KOPT-K1 (cell line): ENCODE data around the gene COX6B2.

ENCODE experiments used
- H3K27ac ChIP-seq: fragments of 200-600 bp; sonication (generic); 2 replicates; pipeline ENCODE4 v1.5.1; 2016; ENCODE audit warnings: antibody characterized with exemption, mild to moderate bottlenecking, low read depth, low read length; ENCODE audit not compliant: poor library complexity, severe bottlenecking
- H3K36me3 ChIP-seq: fragments of 200-600 bp; sonication (generic); 2 replicates; pipeline ENCODE4 v1.5.1; 2017; ENCODE audit warnings: antibody characterized with exemption, mild to moderate bottlenecking, low read length, moderate library complexity; ENCODE audit not compliant: insufficient read depth
- H3K9me3 ChIP-seq: fragments of 200-600 bp; sonication (generic); 2 replicates; pipeline ENCODE4 v1.5.1; 2017; ENCODE audit warnings: antibody characterized with exemption, low read length, mild to moderate bottlenecking; ENCODE audit not compliant: insufficient read depth, poor library complexity, severe bottlenecking

COX6B2 gene

DNA sequence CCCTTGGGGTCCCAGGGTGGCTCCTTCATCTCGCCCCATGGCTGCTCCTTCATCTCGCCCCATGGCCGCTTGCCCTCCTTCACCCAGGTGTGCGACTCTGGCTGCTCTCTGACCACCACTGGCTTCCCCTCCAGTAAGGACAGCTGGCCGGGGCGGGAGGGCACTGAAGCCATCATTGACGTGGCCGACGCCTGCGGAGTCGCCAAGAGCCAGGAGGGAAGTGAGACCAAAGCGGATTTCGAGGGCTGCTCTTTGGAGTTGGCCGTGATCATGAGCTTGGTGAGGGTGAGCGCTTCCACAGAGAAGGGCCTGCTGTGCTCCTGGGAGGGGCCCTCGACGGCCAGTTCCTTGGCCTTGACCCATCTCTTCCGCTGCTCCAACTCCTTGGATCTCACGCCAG lies 4.0 kb upstream of the COX6B2 start:
- no peaks in the 10 kb centered on the region for H3K36me3 ChIP-seq
- H3K27ac ChIP-seq, result no peak overlapping the region
- no peaks in the 10 kb centered on the region for H3K9me3 ChIP-seq

DNA sequence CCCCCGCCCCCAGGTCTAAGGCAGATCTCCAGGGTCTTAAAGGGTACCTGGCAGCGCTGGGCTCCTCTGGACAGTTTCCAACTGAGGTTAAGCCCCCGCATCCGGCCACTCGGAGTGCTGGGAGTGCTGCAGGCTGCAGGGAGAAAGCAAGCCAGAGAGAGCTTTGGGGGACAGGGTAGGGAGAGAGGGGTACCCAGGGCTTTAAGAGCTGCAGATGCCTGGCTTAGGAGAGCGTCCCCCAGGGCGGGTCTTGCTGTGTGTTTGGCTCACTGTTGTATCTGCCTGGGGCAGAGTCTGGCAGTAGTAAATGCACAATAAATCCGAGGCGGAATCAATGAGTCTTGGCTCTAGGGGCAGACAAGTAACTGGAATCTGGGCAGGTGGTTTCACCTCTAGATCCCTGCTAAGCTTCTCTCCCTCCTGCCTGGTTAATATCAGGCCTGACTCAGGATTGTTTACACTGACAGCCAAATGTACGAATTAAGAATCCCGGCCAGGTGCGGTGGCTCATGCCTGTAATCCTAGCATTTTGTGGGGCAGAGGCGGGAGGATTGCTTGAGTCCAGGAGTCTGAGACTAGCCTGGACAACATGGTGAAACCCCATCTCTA lies 798 bp upstream of the COX6B2 start:
- Histone ChIP-seq H3K27ac (no peak overlapping the region), H3K9me3 (no peaks in the 10 kb centered on the region), H3K36me3 (no peaks in the 10 kb centered on the region)

DNA sequence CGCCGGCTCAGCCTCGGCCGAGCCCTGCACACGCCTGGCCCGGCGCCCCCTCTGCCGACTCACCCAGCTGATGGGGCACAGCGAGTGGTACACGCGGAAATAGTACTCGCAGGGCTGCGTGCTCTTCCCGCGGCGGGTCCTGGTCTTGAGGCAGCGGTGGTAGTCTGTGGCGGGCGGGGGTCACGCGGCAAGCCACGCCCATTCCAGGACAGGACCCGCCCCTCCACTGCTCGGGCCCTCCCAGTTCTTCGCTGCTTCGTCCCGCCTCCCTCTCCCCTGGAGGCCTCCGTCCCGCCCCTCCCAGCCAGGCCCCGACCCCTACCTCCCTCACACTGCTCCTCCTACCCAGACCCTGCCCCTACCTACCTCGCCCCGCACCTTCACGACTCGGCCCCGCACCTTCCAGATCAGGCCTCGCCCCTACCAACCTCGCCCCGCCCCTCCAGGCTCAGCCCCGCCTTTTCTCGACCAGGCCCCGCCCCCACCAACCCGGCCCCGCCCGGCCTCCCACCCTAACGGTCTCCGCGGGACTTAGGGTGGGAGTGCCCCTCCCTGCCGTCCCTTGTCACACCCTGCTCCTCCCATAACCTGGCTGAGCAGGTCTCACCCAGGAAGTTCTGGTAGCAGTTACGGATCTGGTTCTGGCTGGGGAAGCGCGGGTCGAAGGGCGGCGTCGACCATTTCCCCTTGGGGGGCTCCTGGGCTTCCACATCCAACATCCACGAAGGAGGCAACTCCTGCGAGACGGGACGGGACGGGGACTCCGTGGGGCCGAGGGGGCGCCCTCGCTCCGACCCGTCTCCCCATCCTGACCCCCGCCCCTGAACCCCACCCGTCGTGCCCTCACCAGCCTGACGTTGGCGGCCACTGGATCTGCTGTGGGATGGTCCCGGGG lies 469 bp downstream of the COX6B2 start:
- Histone ChIP-seq H3K9me3 (no peaks in the 10 kb centered on the region), H3K36me3 (no peaks in the 10 kb centered on the region; the same call in 1 of the 2 replicates), H3K27ac (no peak overlapping the region)

GRCh38 chr19:55353356-55353802 lies 1.1 kb downstream of the COX6B2 start:
- Histone ChIP-seq H3K36me3 (no peaks in the 10 kb centered on the region; the same call in 1 of the 2 replicates), H3K27ac (no peak overlapping the region), H3K9me3 (no peaks in the 10 kb centered on the region)

DNA sequence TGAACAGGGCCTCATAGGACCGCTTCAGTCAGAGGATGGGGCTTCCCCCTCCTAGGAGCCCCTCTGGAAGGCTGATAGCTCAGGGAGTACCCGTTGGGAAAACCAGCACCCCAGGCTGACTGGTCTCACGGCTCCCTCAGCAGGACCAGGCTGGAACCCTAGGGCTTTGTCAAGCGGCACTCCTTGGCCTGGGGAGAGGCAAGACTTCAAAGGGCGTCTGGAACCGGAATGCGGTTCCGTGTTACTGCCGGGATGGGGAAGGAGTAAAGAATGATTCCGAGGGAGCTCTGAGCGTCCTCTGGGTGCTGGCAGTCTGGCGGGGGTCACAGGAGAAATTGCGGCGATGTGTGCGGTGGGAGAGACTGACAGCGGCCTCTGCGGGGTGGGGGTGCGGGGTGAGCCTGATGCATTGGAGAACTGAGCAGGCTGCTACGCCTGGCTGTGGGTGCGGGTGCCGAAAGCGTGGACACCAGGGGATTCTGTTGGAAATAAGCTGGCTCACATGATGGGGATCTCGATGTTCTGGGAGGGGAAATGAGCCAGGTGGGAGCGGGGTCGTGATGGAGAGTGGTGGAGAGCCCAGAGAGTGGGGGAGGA lies 1.9 kb downstream of the COX6B2 start:
- no peak overlapping the region for H3K27ac ChIP-seq
- H3K36me3 ChIP-seq, result peaks cover 2% of the 10 kb centered on the region; the same call in 1 of the 2 replicates
- H3K9me3 ChIP-seq, result no peaks in the 10 kb centered on the region

DNA sequence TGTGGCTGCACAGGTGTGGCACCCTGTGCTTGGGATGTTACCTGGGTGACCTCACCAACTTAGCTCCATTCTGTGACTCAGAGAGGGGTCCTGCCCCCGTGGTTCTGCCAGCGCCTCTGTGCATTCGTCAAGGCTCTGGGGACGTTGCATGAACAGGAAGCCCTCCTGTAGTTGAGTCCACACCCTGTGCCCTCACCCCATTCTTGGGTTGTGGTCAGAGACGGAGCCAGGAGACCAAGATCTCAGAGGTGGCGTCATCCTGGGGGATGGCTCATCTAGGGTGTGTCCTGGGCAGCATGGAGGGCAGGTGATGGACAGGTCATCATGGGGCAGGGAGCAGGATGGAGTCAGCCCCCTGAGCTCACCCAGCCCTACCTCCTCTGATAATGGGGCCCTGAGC lies 2.5 kb downstream of the COX6B2 start:
- Histone ChIP-seq H3K27ac (no peak overlapping the region), H3K9me3 (no peaks in the 10 kb centered on the region), H3K36me3 (peaks cover 8% of the 10 kb centered on the region; the same call in 1 of the 2 replicates)

DNA sequence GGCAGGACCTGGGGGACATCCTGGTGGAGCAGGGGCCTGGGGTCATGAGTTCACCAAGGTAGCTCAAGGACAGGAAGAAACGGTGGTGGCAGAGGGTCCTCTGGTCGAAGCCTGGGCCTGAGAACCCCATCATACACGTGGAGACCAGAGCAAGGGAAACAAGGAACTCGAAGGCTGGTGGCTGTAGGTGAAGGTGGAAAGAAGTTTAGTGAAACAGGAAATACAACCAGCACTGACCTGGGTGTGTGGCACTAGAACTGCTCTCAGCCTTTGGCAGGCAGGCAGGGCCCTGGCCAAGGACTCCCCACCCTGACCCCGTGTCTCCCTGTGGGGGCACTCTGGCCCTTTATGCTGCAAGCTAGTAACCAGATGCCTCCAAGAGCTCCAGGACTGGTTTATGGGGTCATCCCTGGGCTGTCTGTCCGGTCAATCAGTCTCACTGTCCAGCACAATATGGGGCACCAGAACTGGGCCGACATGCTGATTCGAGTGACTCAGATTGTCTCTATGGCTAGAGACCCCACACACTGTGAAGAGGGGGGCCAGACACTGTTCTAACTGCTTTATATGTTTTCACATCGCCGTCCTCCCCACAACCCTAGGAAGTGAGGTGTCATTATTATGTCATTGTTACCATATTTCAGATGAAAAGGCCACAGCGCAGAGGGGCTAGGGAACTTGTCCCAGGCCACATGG lies 3.8 kb downstream of the COX6B2 start:
- Histone ChIP-seq H3K9me3 (no peaks in the 10 kb centered on the region), H3K27ac (no peak overlapping the region), H3K36me3 (peaks cover 14% of the 10 kb centered on the region; the same call in 1 of the 2 replicates)

DNA sequence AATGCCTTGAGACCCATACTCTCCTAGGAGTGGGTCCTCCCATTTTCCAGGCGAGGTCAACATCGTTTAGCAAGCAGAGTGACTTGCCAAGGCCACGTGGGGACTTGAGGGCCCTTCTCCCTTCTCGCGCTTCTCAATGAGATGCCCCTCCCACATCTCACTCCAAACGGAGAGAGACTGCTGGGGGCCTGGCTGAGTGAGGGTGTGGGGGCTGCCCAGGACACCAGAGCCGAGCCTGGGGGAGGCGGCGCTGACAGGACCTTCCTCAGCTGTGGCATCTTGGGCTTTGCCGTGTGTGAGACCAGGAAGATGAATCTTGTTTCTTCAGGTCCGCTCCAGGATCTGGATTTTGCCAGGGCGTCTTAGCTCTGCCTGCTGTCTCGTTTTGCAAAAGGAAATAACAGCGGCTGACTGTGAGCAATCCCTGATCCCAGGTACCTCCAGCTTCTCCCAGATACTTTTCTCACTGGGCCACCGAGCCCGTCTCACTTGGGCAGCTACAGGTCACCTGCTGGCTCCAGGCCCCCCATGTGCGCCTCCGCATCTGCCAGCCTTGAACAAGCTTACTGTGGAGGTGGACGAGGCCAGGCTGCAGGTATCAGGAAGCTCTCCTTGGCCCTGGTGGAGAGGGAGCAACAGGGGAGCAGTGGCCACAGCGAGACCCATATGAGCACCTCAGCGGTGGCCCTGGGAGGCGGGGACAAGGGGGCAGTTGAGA lies 6.0 kb downstream of the COX6B2 start:
- H3K27ac ChIP-seq, result no peak overlapping the region
- H3K9me3 ChIP-seq, result no peaks in the 10 kb centered on the region
- H3K36me3 ChIP-seq, result peaks cover 29% of the 10 kb centered on the region; the same call in 1 of the 2 replicates

DNA sequence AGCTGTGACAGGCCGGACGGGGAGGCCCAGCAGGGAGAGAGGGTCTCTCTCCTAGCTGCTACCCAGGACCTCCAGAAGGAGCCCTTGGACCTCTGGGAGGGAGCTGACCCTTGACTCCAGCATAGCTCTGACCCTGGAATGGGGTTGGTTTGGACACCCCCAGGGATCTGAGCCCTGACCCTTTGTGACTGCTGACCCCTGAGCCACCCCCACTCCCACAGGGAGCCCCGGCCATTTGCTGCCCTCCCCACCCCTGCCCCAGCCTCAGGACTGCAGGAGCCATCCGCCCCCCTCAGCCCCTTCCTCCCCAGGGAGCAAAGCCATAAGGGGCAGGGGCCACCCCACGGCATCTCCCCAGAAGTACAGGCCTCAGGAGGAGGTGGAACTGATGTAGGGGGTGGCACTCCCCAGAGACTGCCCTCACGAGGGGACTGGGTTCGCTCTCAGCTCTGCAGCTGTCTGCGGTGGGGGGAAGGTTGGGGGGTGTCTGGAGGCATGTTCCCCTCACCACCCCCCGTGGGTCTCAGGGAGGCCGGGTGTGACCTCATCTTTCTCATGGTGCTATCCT lies 7.0 kb downstream of the COX6B2 start:
- H3K27ac ChIP-seq, result no peak overlapping the region
- peaks cover 39% of the 10 kb centered on the region; the same call in 1 of the 2 replicates for H3K36me3 ChIP-seq

GRCh38 chr19:55346725-55347441 lies 7.6 kb downstream of the COX6B2 start:
- no peak overlapping the region for H3K27ac ChIP-seq
- H3K36me3 ChIP-seq, result peaks cover 45% of the 10 kb centered on the region; the same call in 1 of the 2 replicates
- H3K9me3 ChIP-seq, result no peaks in the 10 kb centered on the region

More for the DNA sequence above, 7.0 kb downstream of the COX6B2 start:
- no peaks in the 10 kb centered on the region for H3K9me3 ChIP-seq

DNA sequence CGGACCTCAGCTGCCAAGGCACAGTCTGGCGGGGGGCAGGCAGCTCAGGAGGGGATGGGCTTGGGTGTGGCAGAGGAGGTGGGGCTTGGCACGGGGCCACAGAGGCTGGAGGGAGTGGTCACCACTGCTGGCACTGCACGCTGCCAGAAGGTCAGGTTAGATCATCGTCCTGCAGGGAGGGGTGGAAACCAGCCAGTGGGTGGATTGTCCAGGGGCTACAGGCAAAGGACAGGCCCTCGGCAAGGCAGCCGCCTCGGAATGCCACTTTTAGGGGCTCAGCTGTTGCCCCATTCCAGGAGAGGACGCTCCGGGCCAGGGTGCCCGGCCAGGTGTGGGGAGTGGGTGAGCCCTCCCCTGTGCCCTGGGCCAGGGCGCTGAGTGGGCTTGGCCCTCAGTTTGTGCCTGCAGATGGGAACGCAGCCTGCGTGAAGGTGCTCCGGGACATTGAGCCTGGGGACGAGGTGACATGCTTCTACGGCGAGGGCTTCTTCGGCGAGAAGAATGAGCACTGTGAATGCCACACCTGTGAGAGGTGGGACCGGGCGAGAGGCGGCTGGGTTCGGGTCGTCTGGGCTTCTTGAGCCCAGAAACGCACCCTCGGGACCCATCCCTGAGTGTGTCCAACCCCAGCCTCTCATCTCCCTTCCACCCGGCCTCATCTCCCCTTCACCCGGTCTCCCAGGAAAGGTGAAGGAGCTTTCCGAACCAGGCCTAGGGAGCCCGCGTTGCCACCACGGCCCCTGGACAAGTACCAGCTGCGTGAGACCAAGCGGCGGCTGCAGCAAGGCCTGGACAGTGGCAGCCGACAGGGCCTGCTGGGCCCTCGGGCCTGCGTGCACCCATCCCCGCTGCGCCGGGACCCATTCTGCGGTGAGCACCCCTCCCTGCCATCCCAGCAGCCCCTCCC lies 8.4 kb downstream of the COX6B2 start:
- Histone ChIP-seq H3K9me3 (no peaks in the 10 kb centered on the region), H3K27ac (no peak overlapping the region), H3K36me3 (peaks cover 45% of the 10 kb centered on the region; the same call in 1 of the 2 replicates)

DNA sequence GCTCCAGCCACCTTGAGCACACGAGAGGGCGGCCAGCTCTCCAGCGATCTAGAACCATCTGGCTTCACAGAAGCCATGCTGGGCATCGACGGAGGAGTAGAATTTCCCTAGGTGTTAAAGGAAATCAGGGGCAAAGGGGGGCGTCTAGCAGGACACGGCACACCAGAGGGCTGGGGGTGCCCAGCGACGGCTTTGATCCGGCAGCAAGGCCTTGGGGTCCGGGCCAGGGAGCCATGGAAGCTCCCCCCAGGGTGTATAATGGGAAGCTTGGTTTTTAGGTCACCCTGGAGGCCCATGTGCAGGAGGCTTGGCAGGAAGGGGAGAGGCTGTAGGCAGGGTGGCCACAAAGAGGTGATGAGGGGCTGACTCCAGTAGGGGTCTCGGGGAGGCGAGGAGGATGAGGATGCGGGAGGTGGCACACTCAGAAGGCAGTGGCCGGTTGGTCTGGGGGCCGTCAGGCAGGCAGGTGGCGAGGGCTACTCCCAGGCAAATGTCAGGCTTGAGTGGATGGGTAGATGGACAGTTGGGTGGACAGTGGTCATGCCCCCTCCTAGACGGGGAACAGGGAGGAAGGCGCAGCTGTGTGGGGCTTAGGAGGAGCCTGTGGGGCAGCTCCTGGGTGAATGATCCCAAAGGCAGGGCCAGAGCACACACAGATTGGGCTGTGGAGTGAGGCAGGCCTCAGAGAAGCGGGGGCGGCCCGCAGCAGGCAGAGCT lies 9.3 kb downstream of the COX6B2 start:
- H3K27ac ChIP-seq, result no peak overlapping the region
- H3K36me3 ChIP-seq, result peaks cover 45% of the 10 kb centered on the region; the same call in 1 of the 2 replicates
- no peaks in the 10 kb centered on the region for H3K9me3 ChIP-seq
